GM23338 (cell line): ENCODE results near the gene XCL2. TPM values are rescaled to one million over a fixed set of nuclear protein-coding genes. Genes with fewer than 3 reads are reported as not detected.

Source experiments
- ATAC-seq: fragments of 200-7000 bp; cut with Tn5 transposase; 3 replicates; pipeline ENCODE4 v1.9.1; 2020
- DNase-seq: peaks from one replicate; pipeline ENCODE4 v3.0.0-alpha.2; 2015; ENCODE audit warnings: low spot score
- H2AFZ ChIP-seq: fragments of 200-600 bp; sonication (generic); 2 replicates; pipeline ENCODE4 v1.8.0; 2016; ENCODE audit warnings: antibody characterized with exemption, mild to moderate bottlenecking, moderate library complexity
- H3F3A ChIP-seq: fragments of 200-600 bp; sonication (generic); replicated peaks from 2 replicates; pipeline ENCODE4 v1.8.0; 2017; ENCODE audit warnings: antibody characterized with exemption, mixed run types, low read depth
- H3K27ac ChIP-seq: fragments of 200-600 bp; sonication (generic); 2 replicates; pipeline ENCODE4 v1.6.1; 2016; ENCODE audit warnings: low read depth
- H3K27me3 ChIP-seq: fragments of 200-600 bp; sonication (generic); 2 replicates; pipeline ENCODE4 v1.8.0; 2016; ENCODE audit warnings: mild to moderate bottlenecking, mixed run types, moderate library complexity; ENCODE audit not compliant: insufficient read depth
- H3K36me3 ChIP-seq: fragments of 200-600 bp; sonication (generic); 2 replicates; pipeline ENCODE4 v1.8.0; 2016; ENCODE audit warnings: mild to moderate bottlenecking; ENCODE audit not compliant: insufficient read depth
- H3K4me1 ChIP-seq: fragments of 200-600 bp; sonication (generic); 2 replicates; pipeline ENCODE4 v1.8.0; 2016; ENCODE audit warnings: mild to moderate bottlenecking, moderate library complexity; ENCODE audit not compliant: insufficient read depth
- H3K4me2 ChIP-seq: fragments of 200-600 bp; sonication (generic); 2 replicates; pipeline ENCODE4 v1.7.1; 2017; ENCODE audit warnings: mixed run types
- H3K4me3 ChIP-seq: fragments of 200-600 bp; sonication (generic); 2 replicates; pipeline ENCODE4 v1.6.1; 2016; ENCODE audit warnings: mixed run types
- H3K79me2 ChIP-seq: fragments of 200-600 bp; sonication (generic); replicated peaks from 2 replicates; pipeline ENCODE4 v1.8.0; 2017; ENCODE audit warnings: mild to moderate bottlenecking; ENCODE audit not compliant: insufficient read depth
- H3K9me2 ChIP-seq: fragments of 200-600 bp; sonication (generic); 2 replicates; pipeline ENCODE4 v1.8.0; 2017; ENCODE audit not compliant: insufficient read depth
- H4K20me1 ChIP-seq: fragments of 200-600 bp; sonication (generic); replicated peaks from 2 replicates; pipeline ENCODE4 v1.8.0; 2017; ENCODE audit warnings: mild to moderate bottlenecking; ENCODE audit not compliant: insufficient read depth
- H3K27ac Mint-ChIP-seq: 2 replicates; pipeline ENCODE4 v1.8.0; 2020; ENCODE audit warnings: inconsistent platforms, mild to moderate bottlenecking, moderate library complexity, mixed read lengths
- H3K27me3 Mint-ChIP-seq: 3 replicates; pipeline ENCODE4 v1.8.0; 2022; ENCODE audit warnings: low read depth, mild to moderate bottlenecking, moderate library complexity, mixed read lengths, inconsistent platforms; ENCODE audit not compliant: insufficient read depth, poor library complexity
- H3K36me3 Mint-ChIP-seq: 3 replicates; pipeline ENCODE4 v1.8.0; 2021; ENCODE audit warnings: low read depth, mild to moderate bottlenecking, inconsistent platforms, moderate library complexity, mixed read lengths
- H3K4me1 Mint-ChIP-seq: 3 replicates; pipeline ENCODE4 v1.8.0; 2020; ENCODE audit warnings: mild to moderate bottlenecking, inconsistent platforms, mixed read lengths
- H3K4me3 Mint-ChIP-seq: 3 replicates; pipeline ENCODE4 v1.8.0; 2021; ENCODE audit warnings: moderate library complexity, mild to moderate bottlenecking, inconsistent platforms, mixed read lengths
- H3K9me3 Mint-ChIP-seq: 3 replicates; pipeline ENCODE4 v1.8.0; 2020; ENCODE audit warnings: moderate library complexity, mild to moderate bottlenecking, inconsistent platforms, mixed read lengths
- CREB1 ChIP-seq: fragments of 250-450 bp; sonication (Bioruptor Pico); IDR thresholded peaks from 2 replicates; pipeline ENCODE4 v1.5.0; 2020; ENCODE audit warnings: low read depth, mild to moderate bottlenecking, moderate library complexity
- CTCF ChIP-seq, 2 experiments: fragments of 200-600 bp in 1 of 2; sonication (generic) in 1 of 2; conservative IDR thresholded peaks; 2 replicates each; pipeline versions ENCODE4 v1.5.1 to v1.6.1; 2016 to 2017; ENCODE audit warnings: antibody characterized with exemption in 2 of 2, low read depth in 2 of 2, mild to moderate bottlenecking in 2 of 2, moderate library complexity in 1 of 2
- ETS1 ChIP-seq: IDR thresholded peaks from 2 replicates; pipeline ENCODE4 v1.6.1; 2016; ENCODE audit warnings: antibody characterized with exemption
- EZH2 ChIP-seq: fragments of 200-600 bp; sonication (generic); IDR thresholded peaks from one replicate; pipeline ENCODE4 v1.8.0; 2017; ENCODE audit warnings: antibody characterized with exemption, mild to moderate bottlenecking, low read depth; ENCODE audit not compliant: unreplicated experiment
- EZH2phosphoT487 ChIP-seq: fragments of 200-600 bp; sonication (generic); IDR thresholded peaks from one replicate; pipeline ENCODE4 v1.8.1; 2018; ENCODE audit warnings: antibody characterized with exemption; ENCODE audit not compliant: unreplicated experiment
- JUNB ChIP-seq: IDR thresholded peaks from one replicate; pipeline ENCODE4 v1.6.1; 2016; ENCODE audit warnings: antibody characterized with exemption; ENCODE audit not compliant: unreplicated experiment
- NANOG ChIP-seq: IDR thresholded peaks from 2 replicates; pipeline ENCODE4 v1.6.1; 2016; ENCODE audit warnings: antibody characterized with exemption, borderline replicate concordance
- POLR2AphosphoS5 ChIP-seq: IDR thresholded peaks from 2 replicates; pipeline ENCODE4 v1.6.1; 2016; ENCODE audit warnings: antibody characterized with exemption, low read depth
- REST ChIP-seq: IDR thresholded peaks from one replicate; pipeline ENCODE4 v1.6.1; 2018; ENCODE audit warnings: antibody characterized with exemption; ENCODE audit not compliant: unreplicated experiment
- STAT1 ChIP-seq: IDR thresholded peaks from one replicate; pipeline ENCODE4 v1.6.1; 2016; ENCODE audit warnings: antibody characterized with exemption; ENCODE audit not compliant: unreplicated experiment
- ZNF114 ChIP-seq: fragments of 250-450 bp; sonication (Bioruptor Pico); IDR thresholded peaks from 2 replicates; pipeline ENCODE4 v1.5.0; 2020; ENCODE audit warnings: mild to moderate bottlenecking, moderate library complexity
- ZNF331 ChIP-seq: fragments of 250-450 bp; sonication (Bioruptor Pico); IDR thresholded peaks from 2 replicates; pipeline ENCODE4 v1.5.0; 2020; ENCODE audit warnings: low read depth, mild to moderate bottlenecking, moderate library complexity
- polyA plus RNA-seq: library from polyadenylated mRNA; unstranded; fragments of >200 nt; fragmentation: Nextera tagmentation; extraction: Ambion mirVana; gene quantifications from 2 replicates; pipeline ENCODE4 v1.2.1, GENCODE V29; 2016
- total RNA-seq: library from RNA; depleted of rRNA; stranded (reverse); fragments of >200 nt; shearing (Covaris generic); gene quantifications from 2 replicates; pipeline ENCODE4 v1.2.3, GENCODE V29; 2014
- TF ChIP-seq, protein P1 (sequence below): fragments of 250-450 bp; sonication (Bioruptor Pico); IDR thresholded peaks from 2 replicates; pipeline ENCODE4 v1.5.0; 2020; ENCODE audit warnings: mild to moderate bottlenecking, moderate library complexity

Gene XCL2
- total and polyA plus RNA-seq, 2 experiments from 2014 or later = not detected

DNA sequence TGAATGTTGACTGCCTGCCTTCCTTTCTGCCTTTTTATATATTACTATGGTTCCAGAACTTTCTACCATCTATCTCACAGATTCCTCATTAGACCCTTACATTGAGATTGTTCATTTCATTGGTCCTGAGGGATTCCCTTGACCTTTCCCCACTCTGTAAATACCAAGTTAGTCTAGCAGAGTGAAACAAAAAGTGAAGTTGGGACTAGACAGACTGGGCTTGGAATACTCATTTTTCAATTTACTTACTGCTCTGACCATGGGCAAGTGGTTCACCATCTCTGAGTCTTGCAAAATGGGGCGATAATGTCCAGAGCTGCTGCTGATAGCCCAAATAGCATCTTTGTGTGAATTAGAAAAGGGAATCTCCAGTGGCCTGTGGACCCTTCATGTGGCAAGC lies 38.8 kb downstream of the XCL2 start:
- Histone ChIP-seq H3K4me2 (no peak overlapping the region), H3K4me3 (no peak overlapping the region), H3K9me2 (no peaks in the 10 kb centered on the region; the same call in 1 of the 2 replicates), H4K20me1 (no peaks in the 10 kb centered on the region), H3K27me3 (no peaks in the 10 kb centered on the region), H3F3A (no peaks in the 10 kb centered on the region), H3K27ac (no peak overlapping the region), H2AFZ (no peak overlapping the region), H3K36me3 (no peaks in the 10 kb centered on the region), H3K4me1 (no peaks in the 10 kb centered on the region), H3K79me2 (no peaks in the 10 kb centered on the region)
- ATAC-seq (no peak), DNase-seq (no peak)
- Mint-ChIP-seq H3K36me3 (no peaks in the 10 kb centered on the region), H3K27me3 (no peaks in the 10 kb centered on the region), H3K4me1 (no peaks in the 10 kb centered on the region), H3K27ac (no peak overlapping the region), H3K4me3 (no peak overlapping the region), H3K9me3 (no peaks in the 10 kb centered on the region)
- TF ChIP-seq POLR2AphosphoS5 (no peak), STAT1 (no peak), ETS1 (no peak), NANOG (no peak), REST (no peak), JUNB (no peak), EZH2 (no peak), CTCF (conservative IDR thresholded peaks at IDR 0.05; ENCODE audit: low read depth in 2 of 2) (no peak), CREB1 (no peak), EZH2phosphoT487 (no peak), ZNF114 (no peak), ZNF331 (CRISPR knock-in tag) (no peak)
- TF ChIP-seq, protein P1, sequence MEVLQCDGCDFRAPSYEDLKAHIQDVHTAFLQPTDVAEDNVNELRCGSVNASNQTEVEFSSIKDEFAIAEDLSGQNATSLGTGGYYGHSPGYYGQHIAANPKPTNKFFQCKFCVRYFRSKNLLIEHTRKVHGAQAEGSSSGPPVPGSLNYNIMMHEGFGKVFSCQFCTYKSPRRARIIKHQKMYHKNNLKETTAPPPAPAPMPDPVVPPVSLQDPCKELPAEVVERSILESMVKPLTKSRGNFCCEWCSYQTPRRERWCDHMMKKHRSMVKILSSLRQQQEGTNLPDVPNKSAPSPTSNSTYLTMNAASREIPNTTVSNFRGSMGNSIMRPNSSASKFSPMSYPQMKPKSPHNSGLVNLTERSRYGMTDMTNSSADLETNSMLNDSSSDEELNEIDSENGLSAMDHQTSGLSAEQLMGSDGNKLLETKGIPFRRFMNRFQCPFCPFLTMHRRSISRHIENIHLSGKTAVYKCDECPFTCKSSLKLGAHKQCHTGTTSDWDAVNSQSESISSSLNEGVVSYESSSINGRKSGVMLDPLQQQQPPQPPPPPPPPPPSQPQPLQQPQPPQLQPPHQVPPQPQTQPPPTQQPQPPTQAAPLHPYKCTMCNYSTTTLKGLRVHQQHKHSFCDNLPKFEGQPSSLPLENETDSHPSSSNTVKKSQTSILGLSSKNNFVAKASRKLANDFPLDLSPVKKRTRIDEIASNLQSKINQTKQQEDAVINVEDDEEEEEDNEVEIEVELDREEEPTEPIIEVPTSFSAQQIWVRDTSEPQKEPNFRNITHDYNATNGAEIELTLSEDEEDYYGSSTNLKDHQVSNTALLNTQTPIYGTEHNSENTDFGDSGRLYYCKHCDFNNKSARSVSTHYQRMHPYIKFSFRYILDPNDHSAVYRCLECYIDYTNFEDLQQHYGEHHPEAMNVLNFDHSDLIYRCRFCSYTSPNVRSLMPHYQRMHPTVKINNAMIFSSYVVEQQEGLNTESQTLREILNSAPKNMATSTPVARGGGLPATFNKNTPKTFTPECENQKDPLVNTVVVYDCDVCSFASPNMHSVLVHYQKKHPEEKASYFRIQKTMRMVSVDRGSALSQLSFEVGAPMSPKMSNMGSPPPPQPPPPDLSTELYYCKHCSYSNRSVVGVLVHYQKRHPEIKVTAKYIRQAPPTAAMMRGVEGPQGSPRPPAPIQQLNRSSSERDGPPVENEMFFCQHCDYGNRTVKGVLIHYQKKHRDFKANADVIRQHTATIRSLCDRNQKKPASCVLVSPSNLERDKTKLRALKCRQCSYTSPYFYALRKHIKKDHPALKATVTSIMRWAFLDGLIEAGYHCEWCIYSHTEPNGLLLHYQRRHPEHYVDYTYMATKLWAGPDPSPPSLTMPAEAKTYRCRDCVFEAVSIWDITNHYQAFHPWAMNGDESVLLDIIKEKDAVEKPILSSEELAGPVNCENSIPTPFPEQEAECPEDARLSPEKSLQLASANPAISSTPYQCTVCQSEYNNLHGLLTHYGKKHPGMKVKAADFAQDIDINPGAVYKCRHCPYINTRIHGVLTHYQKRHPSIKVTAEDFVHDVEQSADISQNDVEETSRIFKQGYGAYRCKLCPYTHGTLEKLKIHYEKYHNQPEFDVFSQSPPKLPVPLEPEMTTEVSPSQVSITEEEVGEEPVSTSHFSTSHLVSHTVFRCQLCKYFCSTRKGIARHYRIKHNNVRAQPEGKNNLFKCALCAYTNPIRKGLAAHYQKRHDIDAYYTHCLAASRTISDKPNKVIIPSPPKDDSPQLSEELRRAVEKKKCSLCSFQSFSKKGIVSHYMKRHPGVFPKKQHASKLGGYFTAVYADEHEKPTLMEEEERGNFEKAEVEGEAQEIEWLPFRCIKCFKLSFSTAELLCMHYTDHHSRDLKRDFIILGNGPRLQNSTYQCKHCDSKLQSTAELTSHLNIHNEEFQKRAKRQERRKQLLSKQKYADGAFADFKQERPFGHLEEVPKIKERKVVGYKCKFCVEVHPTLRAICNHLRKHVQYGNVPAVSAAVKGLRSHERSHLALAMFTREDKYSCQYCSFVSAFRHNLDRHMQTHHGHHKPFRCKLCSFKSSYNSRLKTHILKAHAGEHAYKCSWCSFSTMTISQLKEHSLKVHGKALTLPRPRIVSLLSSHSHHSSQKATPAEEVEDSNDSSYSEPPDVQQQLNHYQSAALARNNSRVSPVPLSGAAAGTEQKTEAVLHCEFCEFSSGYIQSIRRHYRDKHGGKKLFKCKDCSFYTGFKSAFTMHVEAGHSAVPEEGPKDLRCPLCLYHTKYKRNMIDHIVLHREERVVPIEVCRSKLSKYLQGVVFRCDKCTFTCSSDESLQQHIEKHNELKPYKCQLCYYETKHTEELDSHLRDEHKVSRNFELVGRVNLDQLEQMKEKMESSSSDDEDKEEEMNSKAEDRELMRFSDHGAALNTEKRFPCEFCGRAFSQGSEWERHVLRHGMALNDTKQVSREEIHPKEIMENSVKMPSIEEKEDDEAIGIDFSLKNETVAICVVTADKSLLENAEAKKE = no peak
